Breast epithelium (tissue), 3 donors: Measurements from ENCODE around the gene OR56A1.
"Not testable (repeated sequence)": the region's sequence is repeated elsewhere in the genome, so short reads cannot be mapped to it uniquely, and the experiment has no call there.

ENCODE experiments used
- CTCF ChIP-seq, 3 donors: fragments of 450-650 bp; IDR thresholded peaks; one replicate each; pipeline ENCODE4 v1.5.1; 2016 to 2017; ENCODE audit warnings: antibody characterized with exemption in 3 of 3, mild to moderate bottlenecking in 3 of 3, moderate library complexity in 3 of 3
- POLR2A ChIP-seq: fragments of 450-650 bp; IDR thresholded peaks from one replicate; pipeline ENCODE4 v1.6.1; 2016; ENCODE audit warnings: antibody characterized with exemption, mild to moderate bottlenecking, moderate library complexity

GRCh38 chr11:6076443-6076842 is 45.9 kb upstream of the OR56A1 start:
- not testable (repeated sequence) for TF ChIP-seq CTCF (IDR thresholded peaks at IDR 0.05); POLR2A
